ENCODE measurements around the gene DPRX.

DNA sequence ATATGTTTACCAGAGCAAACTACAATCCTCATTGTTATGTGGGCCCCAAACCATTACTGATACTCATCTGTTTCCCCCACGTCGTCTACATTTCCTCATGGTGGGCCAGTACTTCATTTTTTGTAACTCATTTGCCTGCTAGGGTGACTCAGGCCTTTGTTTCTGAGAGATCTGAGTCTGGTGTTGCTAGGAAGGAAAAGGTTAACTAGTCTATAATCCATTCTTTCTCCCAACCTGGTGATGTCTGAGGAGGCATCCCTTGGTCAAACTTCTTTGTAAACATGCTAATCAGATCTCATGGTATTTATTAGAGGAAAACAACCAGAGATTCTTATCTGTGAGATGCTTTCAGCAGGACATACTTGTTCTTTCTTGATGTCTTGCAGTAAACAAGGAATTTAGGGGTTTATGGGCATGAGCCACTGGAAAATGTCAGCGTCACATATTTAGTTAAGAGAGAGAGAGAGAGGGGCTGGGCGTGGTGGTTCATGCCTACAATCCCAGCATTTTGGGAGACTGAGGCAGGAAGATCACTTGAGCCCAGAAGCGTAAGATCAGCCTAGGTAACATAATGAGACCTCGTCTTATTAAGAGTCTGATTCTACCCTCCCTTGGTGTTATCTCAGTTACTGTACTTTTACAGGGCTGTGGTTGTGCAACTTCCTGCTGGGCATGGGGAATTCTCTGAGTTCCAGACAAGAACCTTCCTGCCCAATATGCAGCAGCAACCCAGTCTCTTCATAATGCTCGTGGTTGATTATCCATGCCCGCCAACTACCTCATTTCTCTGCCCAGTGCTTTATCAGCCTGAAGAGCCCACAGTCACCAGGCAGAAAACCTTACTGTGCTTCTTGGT is 9.7 kb upstream of the DPRX start:
- TF ChIP-seq POLR2AphosphoS5 (IDR thresholded peaks at IDR 0.05; ENCODE audit: borderline replicate concordance, low read depth, low read length) (no peak), EZH2 (IDR thresholded peaks at IDR 0.05) (no peak)

Measured in SK-N-MC (cell line).